ENCODE measurements around the gene TIAL1. TPM values are rescaled to one million over a fixed set of nuclear protein-coding genes. Genes with fewer than 3 reads are reported as not detected.
A peak's percentile ranks its signal among the peaks of the same experiment; 100 is the strongest.

The TIAL1 gene
- total RNA-seq, 1 experiment from 2014 or later, result 220 TPM

DNA sequence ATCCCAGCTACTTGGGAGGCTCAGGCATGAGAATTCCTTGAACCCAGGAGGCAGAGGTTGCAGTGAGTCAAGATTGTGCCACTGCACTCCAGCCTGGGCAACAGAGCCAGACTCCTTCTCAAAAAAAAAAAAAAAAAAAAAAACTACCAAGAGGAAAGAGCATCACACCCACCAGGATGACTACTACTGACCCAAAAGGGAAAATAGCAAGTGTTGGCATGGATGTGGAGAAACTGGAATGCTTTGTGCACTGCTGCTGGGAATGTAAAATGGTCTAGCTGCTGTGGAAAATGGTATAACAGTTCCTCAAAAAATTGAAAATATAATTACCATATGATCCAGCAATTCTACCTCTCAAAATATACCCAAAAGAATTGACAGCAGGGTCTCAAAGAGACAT, 7.7 kb upstream of the TIAL1 start (continued):
- no peak for TF ChIP-seq JUND (IDR thresholded peaks at IDR 0.05)
- no peak for TF ChIP-seq EZH2phosphoT487 (IDR thresholded peaks at IDR 0.05; ENCODE audit: borderline replicate concordance)
- TF ChIP-seq POLR2A (IDR thresholded peaks at IDR 0.05; ENCODE audit: borderline replicate concordance, extremely low read depth, insufficient read depth, insufficient read length), result no peak
- TF ChIP-seq, protein P1, sequence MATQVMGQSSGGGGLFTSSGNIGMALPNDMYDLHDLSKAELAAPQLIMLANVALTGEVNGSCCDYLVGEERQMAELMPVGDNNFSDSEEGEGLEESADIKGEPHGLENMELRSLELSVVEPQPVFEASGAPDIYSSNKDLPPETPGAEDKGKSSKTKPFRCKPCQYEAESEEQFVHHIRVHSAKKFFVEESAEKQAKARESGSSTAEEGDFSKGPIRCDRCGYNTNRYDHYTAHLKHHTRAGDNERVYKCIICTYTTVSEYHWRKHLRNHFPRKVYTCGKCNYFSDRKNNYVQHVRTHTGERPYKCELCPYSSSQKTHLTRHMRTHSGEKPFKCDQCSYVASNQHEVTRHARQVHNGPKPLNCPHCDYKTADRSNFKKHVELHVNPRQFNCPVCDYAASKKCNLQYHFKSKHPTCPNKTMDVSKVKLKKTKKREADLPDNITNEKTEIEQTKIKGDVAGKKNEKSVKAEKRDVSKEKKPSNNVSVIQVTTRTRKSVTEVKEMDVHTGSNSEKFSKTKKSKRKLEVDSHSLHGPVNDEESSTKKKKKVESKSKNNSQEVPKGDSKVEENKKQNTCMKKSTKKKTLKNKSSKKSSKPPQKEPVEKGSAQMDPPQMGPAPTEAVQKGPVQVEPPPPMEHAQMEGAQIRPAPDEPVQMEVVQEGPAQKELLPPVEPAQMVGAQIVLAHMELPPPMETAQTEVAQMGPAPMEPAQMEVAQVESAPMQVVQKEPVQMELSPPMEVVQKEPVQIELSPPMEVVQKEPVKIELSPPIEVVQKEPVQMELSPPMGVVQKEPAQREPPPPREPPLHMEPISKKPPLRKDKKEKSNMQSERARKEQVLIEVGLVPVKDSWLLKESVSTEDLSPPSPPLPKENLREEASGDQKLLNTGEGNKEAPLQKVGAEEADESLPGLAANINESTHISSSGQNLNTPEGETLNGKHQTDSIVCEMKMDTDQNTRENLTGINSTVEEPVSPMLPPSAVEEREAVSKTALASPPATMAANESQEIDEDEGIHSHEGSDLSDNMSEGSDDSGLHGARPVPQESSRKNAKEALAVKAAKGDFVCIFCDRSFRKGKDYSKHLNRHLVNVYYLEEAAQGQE (IDR thresholded peaks at IDR 0.05; ENCODE audit: low read depth), result no peak

DNA sequence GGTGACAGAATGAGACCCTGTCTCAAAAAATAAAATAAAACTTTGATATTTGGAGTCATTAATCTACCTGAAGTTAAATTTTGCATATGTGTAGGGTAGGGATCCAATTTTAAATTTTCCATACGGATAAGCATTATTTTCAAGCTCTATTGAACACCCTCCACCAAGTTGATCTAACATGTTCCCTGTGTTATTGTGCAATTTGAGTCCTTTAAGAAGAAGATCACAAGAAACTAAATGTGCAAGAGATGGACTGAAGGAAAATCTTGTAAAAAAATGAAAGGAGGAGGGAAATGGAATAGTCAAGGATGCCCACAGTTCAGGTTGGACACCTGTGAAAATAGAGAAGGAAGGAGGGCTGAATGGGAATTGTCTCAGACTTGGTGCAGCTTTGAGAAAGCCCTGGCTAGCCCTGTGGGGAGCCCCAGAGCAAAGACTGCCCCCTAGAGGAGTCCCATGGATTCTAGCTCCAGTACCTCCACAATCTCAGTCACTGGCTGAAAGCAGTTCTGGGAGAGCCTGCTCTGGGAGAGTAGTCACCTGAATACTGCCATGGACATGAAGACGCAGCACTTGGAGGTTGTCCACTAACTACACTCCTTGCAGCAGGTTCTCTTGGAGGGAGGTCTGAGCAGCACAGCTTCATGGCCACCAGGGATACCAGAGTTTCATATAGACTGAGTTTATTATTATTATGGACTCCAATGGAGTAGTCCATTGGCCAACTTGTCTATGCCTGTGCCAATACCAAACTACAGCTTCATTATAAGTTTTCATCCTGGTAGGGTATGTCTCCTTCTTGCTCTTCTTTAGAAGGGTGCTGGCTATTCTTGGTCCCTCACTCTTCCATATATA, 5.7 kb upstream of the TIAL1 start:
- CTCF ChIA-PET, result interaction anchor here (0.6 to 1.6 kb wide), 26 partner anchors 9 to 403 kb away, joined by 3 to 10 read pairs (median 4); partner anchors contain the start of genes BAG3 and RGS10
- H4K20me1 ChIP-seq (ENCODE audit: insufficient read depth), result no peaks in the 10 kb centered on the region
- POLR2A ChIA-PET, result interaction anchor here (1.0 kb wide), 1 partner anchor 19 kb away, joined by 3 read pairs; no protein-coding TSS in a partner anchor
- H3K4me2 ChIP-seq (ENCODE audit: low read length), result no peak overlapping the region
- H2AFZ ChIP-seq (ENCODE audit: low read depth, low read length, poor library complexity, severe bottlenecking), result no peak overlapping the region
- intact Hi-C loops (cut with micrococcal nuclease), result no loop called here
- no peaks in the 10 kb centered on the region for H3K9me2 ChIP-seq (ENCODE audit: insufficient read depth)
- H3K4me3 ChIP-seq (replicated peaks in 1 of 2; ENCODE audit: low read depth in 1 of 2, low read length in 2 of 2), result no peak overlapping the region
- H3K36me3 ChIP-seq (ENCODE audit: control insufficient read depth in 1 of 2, insufficient read depth in 2 of 2, low read length in 2 of 2), result no peaks in the 10 kb centered on the region
- ATAC-seq, result peak; percentile 97
- no peak for TF ChIP-seq CBX3 (IDR thresholded peaks at IDR 0.05; ENCODE audit: low read depth)
- TF ChIP-seq, protein P2, sequence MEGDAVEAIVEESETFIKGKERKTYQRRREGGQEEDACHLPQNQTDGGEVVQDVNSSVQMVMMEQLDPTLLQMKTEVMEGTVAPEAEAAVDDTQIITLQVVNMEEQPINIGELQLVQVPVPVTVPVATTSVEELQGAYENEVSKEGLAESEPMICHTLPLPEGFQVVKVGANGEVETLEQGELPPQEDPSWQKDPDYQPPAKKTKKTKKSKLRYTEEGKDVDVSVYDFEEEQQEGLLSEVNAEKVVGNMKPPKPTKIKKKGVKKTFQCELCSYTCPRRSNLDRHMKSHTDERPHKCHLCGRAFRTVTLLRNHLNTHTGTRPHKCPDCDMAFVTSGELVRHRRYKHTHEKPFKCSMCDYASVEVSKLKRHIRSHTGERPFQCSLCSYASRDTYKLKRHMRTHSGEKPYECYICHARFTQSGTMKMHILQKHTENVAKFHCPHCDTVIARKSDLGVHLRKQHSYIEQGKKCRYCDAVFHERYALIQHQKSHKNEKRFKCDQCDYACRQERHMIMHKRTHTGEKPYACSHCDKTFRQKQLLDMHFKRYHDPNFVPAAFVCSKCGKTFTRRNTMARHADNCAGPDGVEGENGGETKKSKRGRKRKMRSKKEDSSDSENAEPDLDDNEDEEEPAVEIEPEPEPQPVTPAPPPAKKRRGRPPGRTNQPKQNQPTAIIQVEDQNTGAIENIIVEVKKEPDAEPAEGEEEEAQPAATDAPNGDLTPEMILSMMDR (IDR thresholded peaks at IDR 0.05 in 2 of 3, conservative IDR thresholded peaks at IDR 0.05 in 1 of 3; ENCODE audit: borderline replicate concordance in 1 of 3, insufficient read depth in 1 of 3, low read depth in 2 of 3, low read length in 2 of 3), result peak in 2 of 3 experiments; percentile 89 to 93; a peak in 4 of 6 replicates
- H3K4me1 ChIP-seq (ENCODE audit: control insufficient read depth in 1 of 2, insufficient read depth in 2 of 2, low read length in 2 of 2), result peaks cover 5 to 6% of the 10 kb centered on the region in 2 experiments; a peak in 3 of 4 replicates
- no peak overlapping the region for H3K27ac ChIP-seq (ENCODE audit: low read depth, low read length)
- no peaks in the 10 kb centered on the region for H3K79me2 ChIP-seq (ENCODE audit: insufficient read depth, low read length)
- no peaks in the 10 kb centered on the region; a peak in 1 of 4 replicates for H3K9me3 ChIP-seq (ENCODE audit: control insufficient read depth in 1 of 2, insufficient read depth in 1 of 2, low read depth in 1 of 2, low read length in 2 of 2)
- BruUV-seq (replicated peaks), result no TSS peak
- RAD21 ChIA-PET (ENCODE audit: low non-redundant PET in 1 of 2, low total read pairs in 2 of 2, uncharacterized antibody in 2 of 2, unreplicated experiment in 2 of 2), result interaction anchor here (0.7 to 1.5 kb wide), 2 partner anchors 403 kb away, joined by 3 to 8 read pairs; no protein-coding TSS in a partner anchor
- peak; percentile 51 for DNase-seq (ENCODE audit: low read depth, low spot score)
- no peak overlapping the region for H3K9ac ChIP-seq (ENCODE audit: low read length)
- no peaks in the 10 kb centered on the region for H3K27me3 ChIP-seq (ENCODE audit: insufficient read depth, low read length)
